Vagina (tissue), 2 donors: ENCODE data around the gene FCRLB. TPM values are rescaled to one million over a fixed set of nuclear protein-coding genes. Genes with fewer than 3 reads are reported as not detected.

Source experiments
- DNase-seq, 2 donors: peaks; one replicate each; pipeline ENCODE4 v3.0.0-alpha.2; 2017; ENCODE audit errors: extremely low spot score in 2 of 2
- H3K27ac ChIP-seq: fragments of 200-600 bp; sonication (generic); one replicate; pipeline ENCODE4 v1.5.1; 2019
- H3K27me3 ChIP-seq: fragments of 200-600 bp; sonication (generic); one replicate; pipeline ENCODE4 v1.5.1; 2019
- H3K36me3 ChIP-seq, 2 donors: fragments of 200-600 bp; sonication (generic); one replicate each; pipeline ENCODE4 v1.5.1; 2017 to 2019
- H3K4me1 ChIP-seq: fragments of 200-600 bp; sonication (generic); one replicate; pipeline ENCODE4 v1.5.1; 2019
- H3K4me3 ChIP-seq, 2 donors: fragments of 200-600 bp; sonication (generic); 1 replicate in 1 of 2; 2 replicates in 1 of 2; pipeline ENCODE4 v1.5.1; 2016 to 2019
- H3K9me3 ChIP-seq: fragments of 200-600 bp; sonication (generic); one replicate; pipeline ENCODE4 v1.5.1; 2019
- CTCF ChIP-seq, 3 experiments: fragments of 450-650 bp in 2 of 3; fragments of 200-600 bp in 1 of 3; sonication (generic) in 1 of 3; IDR thresholded peaks; one replicate each; pipeline ENCODE4 v1.5.1; 2017 to 2019; ENCODE audit warnings: antibody characterized with exemption in 3 of 3, mild to moderate bottlenecking in 2 of 3, moderate library complexity in 2 of 3
- POLR2A ChIP-seq, 2 donors: fragments of 450-650 bp; IDR thresholded peaks; one replicate each; pipeline ENCODE4 v1.6.1; 2017; ENCODE audit warnings: antibody characterized with exemption in 2 of 2, mild to moderate bottlenecking in 2 of 2, moderate library complexity in 2 of 2
- POLR2AphosphoS5 ChIP-seq, 2 donors: sonication (generic); formaldehyde crosslinking; IDR thresholded peaks; one replicate each; pipeline ENCODE4 v1.9.0; 2017; ENCODE audit warnings: antibody characterized with exemption in 2 of 2, mild to moderate bottlenecking in 2 of 2, low read depth in 1 of 2; ENCODE audit not compliant: insufficient read depth in 1 of 2
- intact Hi-C: fragments of 100-400 bp; cut with DNase I; formaldehyde crosslinking; loops from one replicate; pipeline ENCODE4 v1.15.1; 2023
- total RNA-seq: library from RNA; depleted of rRNA; stranded (reverse); fragments of >200 nt; gene quantifications from one replicate; pipeline ENCODE4 v1.2.3, GENCODE V29; 2016

FCRLB gene
- total RNA-seq, 1 donor from 2014 or later = not detected

- no peaks in the 10 kb centered on the region for H3K36me3 ChIP-seq
- no peak for DNase-seq
- no peak overlapping the region for H3K4me3 ChIP-seq
- H3K9me3 ChIP-seq = no peaks in the 10 kb centered on the region
- TF ChIP-seq CTCF (IDR thresholded peaks at IDR 0.05) (no peak), POLR2A (IDR thresholded peaks at IDR 0.05) (no peak), POLR2AphosphoS5 (IDR thresholded peaks at IDR 0.05; ENCODE audit: insufficient read depth in 1 of 2, low read depth in 1 of 2) (no peak)
- intact Hi-C loops = no loop called here
- no peak overlapping the region for H3K27ac ChIP-seq
- H3K27me3 ChIP-seq = no peaks in the 10 kb centered on the region
- H3K4me1 ChIP-seq = no peaks in the 10 kb centered on the region
Measured at GRCh38 chr1:161740921-161741320, 19.6 kb downstream of the FCRLB start.

- TF ChIP-seq POLR2A (IDR thresholded peaks at IDR 0.05) = no peak
- TF ChIP-seq CTCF (IDR thresholded peaks at IDR 0.05) = no peak
- TF ChIP-seq POLR2AphosphoS5 (IDR thresholded peaks at IDR 0.05; ENCODE audit: insufficient read depth in 1 of 2, low read depth in 1 of 2) = no peak
- no peak overlapping the region for H3K27ac ChIP-seq
- no peaks in the 10 kb centered on the region for H3K36me3 ChIP-seq
- no peak for DNase-seq
- intact Hi-C loops = no loop called here
- H3K27me3 ChIP-seq = no peaks in the 10 kb centered on the region
- H3K4me1 ChIP-seq = no peaks in the 10 kb centered on the region
- H3K9me3 ChIP-seq = no peaks in the 10 kb centered on the region
- H3K4me3 ChIP-seq = no peak overlapping the region
Measured at GRCh38 chr1:161743231-161743630, 21.9 kb downstream of the FCRLB start.

- no peak for TF ChIP-seq POLR2AphosphoS5 (IDR thresholded peaks at IDR 0.05; ENCODE audit: insufficient read depth in 1 of 2, low read depth in 1 of 2)
- no peak for TF ChIP-seq CTCF (IDR thresholded peaks at IDR 0.05)
- no peak for TF ChIP-seq POLR2A (IDR thresholded peaks at IDR 0.05)
- intact Hi-C loops = no loop called here
- Histone ChIP-seq H3K4me3 (no peak overlapping the region), H3K9me3 (no peaks in the 10 kb centered on the region), H3K27me3 (no peaks in the 10 kb centered on the region), H3K36me3 (peaks cover 0 to 16% of the 10 kb centered on the region in 2 donors), H3K4me1 (peaks cover 9% of the 10 kb centered on the region), H3K27ac (no peak overlapping the region)
- no peak for DNase-seq
Measured at GRCh38 chr1:161747801-161748200, 26.5 kb downstream of the FCRLB start.

GRCh38 chr1:161749509-161750407 lies 28.4 kb downstream of the FCRLB start, which contains the start of gene DUSP12:
Gene DUSP12, plus strand, starts transcription at chr1:161749786. Its CDS starts 16 bp downstream, at chr1:161749802.
- H3K27ac ChIP-seq = peak within 1 kb of the TSS; percentile 87
- H3K4me1 ChIP-seq = peaks cover 12% of the 10 kb centered on the region
- H3K36me3 ChIP-seq = peaks cover 0 to 36% of the 10 kb centered on the region in 2 donors
- H3K27me3 ChIP-seq = no peaks in the 10 kb centered on the region
- intact Hi-C loops = no loop called here
- DNase-seq = peak in 1 of 2 donors; percentile 92
- TF ChIP-seq CTCF (IDR thresholded peaks at IDR 0.05) = no peak
- no peak for TF ChIP-seq POLR2A (IDR thresholded peaks at IDR 0.05)
- TF ChIP-seq POLR2AphosphoS5 (IDR thresholded peaks at IDR 0.05; ENCODE audit: insufficient read depth in 1 of 2, low read depth in 1 of 2) = peak; percentile 69 to 83
- no peaks in the 10 kb centered on the region for H3K9me3 ChIP-seq
- peak within 1 kb of the TSS; percentile 90 to 98 for H3K4me3 ChIP-seq
